ENCODE data around the gene DDC. TPM values are rescaled to one million over a fixed set of nuclear protein-coding genes. Genes with fewer than 3 reads are reported as not detected.

DDC gene
- total RNA-seq, 4 donors from 2014 or later: 0.35 TPM; not detected in 3

DNA sequence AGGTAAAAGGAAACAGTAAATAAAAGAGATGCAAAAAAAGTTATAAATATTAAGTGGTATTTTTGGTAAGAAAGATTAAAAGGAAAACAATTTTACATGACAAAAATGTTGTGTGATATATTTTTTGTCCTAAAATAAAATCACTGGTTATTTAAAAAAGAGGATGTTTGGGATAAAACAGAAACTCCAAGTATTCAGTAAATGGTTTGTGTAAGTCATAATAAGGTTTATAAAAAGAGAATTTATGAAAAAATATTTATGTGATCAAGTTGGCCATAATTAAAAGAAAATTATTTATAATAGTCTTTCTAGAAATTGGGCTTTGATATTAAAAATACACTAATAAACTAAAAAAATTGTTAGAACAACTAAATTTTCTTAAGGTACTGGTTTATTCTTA is 76.8 kb downstream of the DDC start:
- Histone ChIP-seq H3K4me3 (no peak overlapping the region), H3K27ac (no peak overlapping the region), H3K27me3 (no peaks in the 10 kb centered on the region), H3K4me1 (no peaks in the 10 kb centered on the region), H3K9me3 (no peaks in the 10 kb centered on the region), H3K36me3 (no peaks in the 10 kb centered on the region)
- intact Hi-C loops (cut with DNase I): no loop called here
- TF ChIP-seq, protein P1, sequence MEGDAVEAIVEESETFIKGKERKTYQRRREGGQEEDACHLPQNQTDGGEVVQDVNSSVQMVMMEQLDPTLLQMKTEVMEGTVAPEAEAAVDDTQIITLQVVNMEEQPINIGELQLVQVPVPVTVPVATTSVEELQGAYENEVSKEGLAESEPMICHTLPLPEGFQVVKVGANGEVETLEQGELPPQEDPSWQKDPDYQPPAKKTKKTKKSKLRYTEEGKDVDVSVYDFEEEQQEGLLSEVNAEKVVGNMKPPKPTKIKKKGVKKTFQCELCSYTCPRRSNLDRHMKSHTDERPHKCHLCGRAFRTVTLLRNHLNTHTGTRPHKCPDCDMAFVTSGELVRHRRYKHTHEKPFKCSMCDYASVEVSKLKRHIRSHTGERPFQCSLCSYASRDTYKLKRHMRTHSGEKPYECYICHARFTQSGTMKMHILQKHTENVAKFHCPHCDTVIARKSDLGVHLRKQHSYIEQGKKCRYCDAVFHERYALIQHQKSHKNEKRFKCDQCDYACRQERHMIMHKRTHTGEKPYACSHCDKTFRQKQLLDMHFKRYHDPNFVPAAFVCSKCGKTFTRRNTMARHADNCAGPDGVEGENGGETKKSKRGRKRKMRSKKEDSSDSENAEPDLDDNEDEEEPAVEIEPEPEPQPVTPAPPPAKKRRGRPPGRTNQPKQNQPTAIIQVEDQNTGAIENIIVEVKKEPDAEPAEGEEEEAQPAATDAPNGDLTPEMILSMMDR (IDR thresholded peaks at IDR 0.05): no peak
- TF ChIP-seq POLR2A (IDR thresholded peaks at IDR 0.05): no peak
- no peak for DNase-seq

DNA sequence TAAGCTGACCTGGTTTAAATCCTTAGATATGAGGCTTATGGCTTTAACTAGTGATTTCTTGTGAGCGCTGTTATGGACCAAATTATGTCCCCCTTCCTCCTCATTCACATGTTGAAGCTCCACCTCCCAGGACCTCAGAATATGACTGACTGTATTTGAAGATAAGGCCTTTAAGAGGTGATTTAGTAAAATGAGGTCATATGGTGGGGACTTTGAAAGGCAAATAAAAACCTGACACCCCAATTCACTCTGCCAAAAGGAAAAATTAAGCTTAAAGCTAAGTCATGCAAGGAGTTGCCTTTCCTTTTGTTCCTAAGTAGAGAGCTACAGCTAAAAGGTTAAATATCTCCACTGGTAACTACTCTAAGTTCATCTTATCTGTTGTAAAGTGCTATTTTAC is 78.7 kb downstream of the DDC start:
- TF ChIP-seq, protein P1 (IDR thresholded peaks at IDR 0.05): no peak
- no peak for TF ChIP-seq POLR2A (IDR thresholded peaks at IDR 0.05)
- intact Hi-C loops (cut with DNase I): no loop called here
- Histone ChIP-seq H3K4me1 (no peaks in the 10 kb centered on the region), H3K36me3 (no peaks in the 10 kb centered on the region), H3K27me3 (no peaks in the 10 kb centered on the region), H3K9me3 (no peaks in the 10 kb centered on the region), H3K27ac (no peak overlapping the region), H3K4me3 (no peak overlapping the region)
- no peak for DNase-seq
- 86 to 89% methylated on average over 1 of the region's 1 CpG for WGBS, 2 donors

DNA sequence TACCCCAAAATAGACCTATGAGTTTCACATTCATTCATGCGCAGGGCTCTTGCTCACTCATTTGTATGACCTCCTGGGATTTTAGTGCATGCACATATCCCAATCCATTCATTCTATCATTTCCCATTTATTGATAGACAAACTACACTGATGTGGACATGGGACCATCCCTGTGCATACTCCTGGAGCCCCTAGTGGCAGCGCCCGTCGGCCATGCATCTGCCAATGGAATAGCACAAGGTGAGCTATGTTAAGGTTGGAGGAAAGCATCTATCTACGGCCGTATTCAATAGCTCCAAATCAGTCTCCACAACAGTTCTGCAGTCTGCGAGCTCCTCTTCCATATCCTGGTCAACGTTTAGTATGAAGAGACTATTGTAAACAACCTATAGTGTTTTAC is 83.3 kb downstream of the DDC start:
- Histone ChIP-seq H3K36me3 (no peaks in the 10 kb centered on the region), H3K4me3 (no peak overlapping the region), H3K4me1 (no peaks in the 10 kb centered on the region), H3K9me3 (no peaks in the 10 kb centered on the region), H3K27ac (no peak overlapping the region), H3K27me3 (no peaks in the 10 kb centered on the region)
- WGBS, 2 donors: 86% methylated on average over 8 of the region's 8 CpGs
- DNase-seq: no peak
- intact Hi-C loops (cut with DNase I): no loop called here
- no peak for TF ChIP-seq POLR2A (IDR thresholded peaks at IDR 0.05)
- TF ChIP-seq, protein P1 (IDR thresholded peaks at IDR 0.05): no peak

DNA sequence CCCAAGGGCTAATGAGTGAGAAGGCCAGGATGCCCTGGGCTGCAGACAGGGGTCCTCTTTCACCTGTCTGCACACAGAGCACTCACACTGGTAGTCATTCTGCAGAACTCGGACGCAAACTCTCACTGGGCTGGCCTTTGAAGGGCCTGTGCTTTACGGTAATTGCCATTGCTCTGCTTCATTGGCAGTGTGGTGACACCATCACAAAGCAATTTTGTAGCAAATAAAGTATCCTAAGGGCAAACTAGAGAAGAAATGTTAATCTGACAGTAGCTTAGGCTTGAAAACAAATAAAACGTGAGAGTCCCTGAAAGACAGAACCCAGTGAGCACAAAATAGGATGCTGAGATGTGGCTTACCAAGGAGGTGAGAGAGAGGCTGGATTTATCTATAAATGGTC is 84.4 kb downstream of the DDC start:
- 36 to 76% methylated on average over 4 of the region's 4 CpGs for WGBS, 2 donors
- no peaks in the 10 kb centered on the region for H3K36me3 ChIP-seq
- intact Hi-C loops (cut with DNase I): no loop called here
- H3K4me1 ChIP-seq: no peaks in the 10 kb centered on the region
- no peak overlapping the region for H3K27ac ChIP-seq
- TF ChIP-seq, protein P1 (IDR thresholded peaks at IDR 0.05): no peak
- TF ChIP-seq POLR2A (IDR thresholded peaks at IDR 0.05): no peak
- no peak for DNase-seq
- no peaks in the 10 kb centered on the region for H3K27me3 ChIP-seq
- no peaks in the 10 kb centered on the region for H3K9me3 ChIP-seq
- H3K4me3 ChIP-seq: no peak overlapping the region

DNA sequence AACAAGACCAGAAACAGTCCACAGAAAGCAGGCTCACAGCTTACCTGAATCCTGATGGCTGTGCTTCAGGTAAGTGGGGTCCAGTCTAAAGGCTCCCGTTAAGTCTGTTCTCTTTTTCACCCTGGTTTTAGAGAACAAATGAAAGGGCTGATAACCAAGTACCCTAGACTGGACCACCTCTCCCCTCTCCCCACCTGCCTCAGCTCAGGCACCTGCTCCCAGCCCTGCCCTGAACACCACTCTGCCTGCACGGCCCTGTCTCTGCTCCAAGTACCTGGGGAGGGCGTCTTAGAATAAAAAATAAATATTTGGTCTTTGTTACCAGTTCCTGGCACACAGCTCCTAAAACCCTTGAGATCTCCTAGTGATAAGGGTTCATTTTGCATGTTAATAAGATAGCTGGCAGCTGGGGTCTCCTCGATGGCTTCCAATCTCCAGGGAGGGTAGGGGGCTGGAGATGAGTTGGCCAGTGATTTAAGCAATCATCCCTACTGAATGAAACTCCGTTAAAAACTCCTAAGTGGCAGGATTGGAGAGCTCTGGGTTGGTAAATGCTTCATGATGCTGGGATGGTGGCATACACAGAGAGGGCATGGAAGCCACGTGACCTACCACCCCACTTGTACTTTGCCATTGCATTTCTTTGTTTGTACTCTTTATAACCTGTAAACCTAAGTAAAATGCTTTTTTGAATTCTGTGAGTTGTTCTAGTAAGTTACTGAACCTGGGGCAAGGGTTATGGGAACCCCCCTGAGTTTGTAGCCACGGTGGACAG is 85.3 kb downstream of the DDC start:
- Histone ChIP-seq H3K27me3 (no peaks in the 10 kb centered on the region), H3K4me3 (no peak overlapping the region), H3K4me1 (peaks cover 0 to 5% (median 0%) of the 10 kb centered on the region in 3 donors), H3K36me3 (no peaks in the 10 kb centered on the region), H3K27ac (no peak overlapping the region), H3K9me3 (no peaks in the 10 kb centered on the region)
- WGBS, 2 donors: 79 to 83% methylated on average over 6 to 7 of the region's 7 CpGs
- intact Hi-C loops (cut with DNase I): loop anchor here (10.0 kb wide), 1 partner anchor 665 kb away; no protein-coding TSS in a partner anchor
- DNase-seq: no peak
- no peak for TF ChIP-seq POLR2A (IDR thresholded peaks at IDR 0.05)
- TF ChIP-seq, protein P1 (IDR thresholded peaks at IDR 0.05): no peak

Measured in esophagus squamous epithelium (tissue), 5 donors.